HCEC 1CT (cell line): Measurements from ENCODE around the gene PSMC2.
A peak's percentile ranks its signal among the peaks of the same experiment; 100 is the strongest.
"Not testable (repeated sequence)": the region's sequence is repeated elsewhere in the genome, so short reads cannot be mapped to it uniquely, and the experiment has no call there.

Source experiments
- DNase-seq: peaks from one replicate; pipeline ENCODE4 v3.0.0-alpha.2; 2017

PSMC2 gene

DNA sequence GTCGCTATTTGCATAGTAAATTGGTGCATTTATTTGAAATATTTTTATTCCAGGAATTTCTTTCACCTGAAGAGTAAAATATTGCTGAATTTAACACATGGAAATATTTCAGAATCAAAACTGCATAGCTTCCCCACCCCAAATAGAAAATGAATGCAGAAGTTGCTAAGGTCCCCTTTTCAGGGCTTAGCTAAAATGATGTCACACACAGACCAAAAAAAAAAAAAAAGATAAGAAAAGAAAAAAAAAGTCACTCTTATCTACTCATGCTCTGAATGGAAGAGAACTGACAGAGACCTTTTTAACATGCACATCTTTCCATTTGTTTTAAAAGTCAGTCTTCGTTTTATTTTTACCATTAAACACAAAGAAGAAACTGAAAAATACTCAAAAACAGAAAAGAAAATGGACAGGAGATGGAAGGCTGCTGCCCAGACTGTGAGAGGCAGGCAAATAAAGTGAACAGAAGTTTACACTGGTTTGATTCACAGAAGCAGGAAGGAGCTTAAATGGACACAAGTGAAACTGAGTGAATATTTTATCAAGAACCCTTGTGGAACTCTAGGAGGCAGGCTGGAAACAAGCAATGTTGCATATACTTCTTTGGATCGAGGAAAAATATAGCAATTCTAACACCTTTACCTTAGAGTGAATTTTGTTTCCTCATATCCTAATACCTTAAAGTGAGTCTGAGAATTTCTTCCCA, 32.0 kb downstream of the PSMC2 start:
- DNase-seq, result no peak

DNA sequence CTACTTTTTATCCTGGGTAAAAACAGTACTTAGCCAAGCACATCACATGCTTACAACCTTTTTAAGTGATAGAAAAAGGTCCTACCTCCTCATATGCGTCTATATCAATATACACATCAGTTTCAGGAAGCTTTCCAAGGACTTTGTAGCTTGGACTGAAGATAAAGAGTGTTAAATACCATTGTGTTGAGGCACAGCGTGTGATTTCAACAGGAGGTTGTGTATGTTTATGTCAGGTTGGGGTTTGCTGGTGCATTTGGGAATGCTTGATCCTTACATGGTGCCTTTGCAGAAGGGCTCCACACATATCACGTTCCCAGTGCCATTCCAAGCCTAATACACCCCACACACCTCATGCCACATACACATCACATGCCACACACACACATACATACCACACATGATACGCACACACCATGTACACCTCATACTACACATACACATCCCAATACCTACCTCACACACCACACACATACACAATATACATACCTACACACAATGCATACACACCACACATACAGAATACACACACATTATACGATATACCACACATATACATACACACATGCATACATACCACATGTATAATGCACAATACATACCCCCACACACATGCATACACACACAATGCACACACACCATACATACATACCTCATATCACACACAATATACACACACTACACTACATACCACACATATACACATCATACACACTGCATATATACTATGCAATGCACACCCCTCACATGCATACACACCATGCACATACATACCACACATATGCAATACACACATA, 33.1 kb downstream of the PSMC2 start:
- DNase-seq, result no peak

- DNase-seq, result no peak
Measured at GRCh38 chr7:103381280-103382031, 34.0 kb downstream of the PSMC2 start.

DNA sequence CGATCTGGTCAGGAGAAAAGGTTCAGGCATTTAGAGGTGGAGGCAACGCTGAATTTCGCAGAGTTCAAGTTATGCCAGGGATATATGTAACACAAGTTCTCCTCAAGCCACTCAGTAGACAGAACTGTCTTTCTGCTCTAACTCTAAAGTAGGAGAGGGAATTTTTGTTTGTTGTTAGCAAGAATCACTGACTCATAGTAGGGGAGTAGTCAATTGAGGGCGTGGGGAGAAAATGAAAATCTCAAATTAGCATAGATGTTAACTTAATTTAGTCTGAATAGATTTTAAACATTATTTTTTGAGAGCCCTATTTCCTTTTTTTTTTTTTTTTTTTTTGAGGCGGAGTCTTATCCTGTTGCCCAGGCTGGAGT, 34.6 kb downstream of the PSMC2 start:
- DNase-seq, result no peak

DNA sequence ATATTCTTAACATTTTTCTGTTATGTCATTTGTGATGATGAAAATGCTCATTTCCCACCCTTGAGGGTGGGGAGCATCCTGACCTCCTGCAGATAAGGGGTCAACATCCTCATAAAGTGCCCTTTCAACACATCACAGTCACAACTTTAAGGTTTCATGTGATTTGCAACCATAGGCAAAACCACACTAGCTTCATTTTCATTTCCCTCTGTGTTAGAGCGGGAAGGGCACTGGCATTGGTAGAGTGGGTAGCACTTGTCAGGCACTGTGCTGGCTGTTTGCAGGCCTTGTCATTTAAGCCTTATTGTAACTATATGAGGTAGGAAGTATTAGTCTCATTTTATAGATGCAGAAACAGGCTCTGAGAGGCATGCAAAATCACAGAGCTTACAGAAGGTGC, 39.8 kb downstream of the PSMC2 start:
- no peak for DNase-seq

GRCh38 chr7:103388469-103389140, 41.2 kb downstream of the PSMC2 start:
- DNase-seq, result no peak

DNA sequence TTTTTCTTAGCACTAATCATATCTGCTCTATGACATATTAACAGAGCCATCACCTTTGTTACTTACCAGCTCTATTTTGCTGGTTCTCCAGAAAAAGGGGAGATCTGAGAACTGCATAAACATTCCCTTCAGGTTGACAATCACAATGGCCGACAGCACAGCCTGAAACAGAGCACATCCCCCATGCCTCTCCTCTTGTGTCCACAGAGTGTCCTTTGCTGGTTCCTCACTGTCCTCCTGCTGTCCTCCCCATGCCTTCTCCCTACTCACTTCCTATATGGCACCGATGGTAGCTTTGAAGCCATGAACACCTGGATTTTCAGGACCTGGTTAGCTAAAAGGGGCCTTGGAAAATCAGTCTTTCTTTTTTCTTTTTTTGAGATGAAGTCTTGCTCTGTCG, 41.8 kb downstream of the PSMC2 start:
- DNase-seq, result no peak

DNA sequence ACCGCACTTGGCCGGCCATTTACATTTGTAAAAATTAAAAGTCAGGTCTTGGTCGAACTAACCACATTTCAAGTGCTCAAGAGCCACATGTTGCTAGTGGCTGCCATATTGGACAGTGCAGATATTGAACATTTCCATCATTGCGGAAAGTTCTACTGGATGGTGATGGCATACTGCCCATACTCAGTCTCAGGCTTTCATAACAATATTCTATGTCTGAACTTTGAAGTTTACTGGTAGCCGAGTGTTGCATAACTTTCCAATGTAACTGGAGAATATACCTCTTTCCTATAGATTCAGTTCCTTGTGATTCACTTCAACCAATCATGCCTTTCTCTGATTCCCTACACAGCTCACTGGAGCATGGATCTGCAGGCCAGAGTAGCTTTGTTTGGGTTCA, 43.7 kb downstream of the PSMC2 start:
- DNase-seq, result no peak

GRCh38 chr7:103391976-103392375, 44.5 kb downstream of the PSMC2 start:
- DNase-seq, result peak; percentile 4

DNA sequence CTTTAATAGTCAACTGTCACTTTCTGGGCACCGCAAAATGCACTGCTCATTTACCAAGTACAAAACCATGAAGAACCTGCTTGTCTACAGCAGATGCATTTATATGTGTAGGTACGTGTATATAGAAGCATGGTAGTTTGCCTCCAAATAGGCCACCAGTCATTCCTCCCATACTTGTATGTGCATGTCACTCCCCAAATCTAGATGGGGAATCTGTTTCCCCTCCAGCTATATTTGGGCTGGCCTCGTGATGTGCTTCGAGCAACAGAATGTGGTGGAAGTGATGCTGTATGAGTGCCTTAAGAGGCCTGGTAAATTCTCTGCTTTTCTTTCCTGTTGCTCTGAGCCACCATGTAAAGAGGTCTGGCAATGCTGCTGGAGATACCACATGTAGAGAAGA, 47.1 kb downstream of the PSMC2 start:
- no peak for DNase-seq

DNA sequence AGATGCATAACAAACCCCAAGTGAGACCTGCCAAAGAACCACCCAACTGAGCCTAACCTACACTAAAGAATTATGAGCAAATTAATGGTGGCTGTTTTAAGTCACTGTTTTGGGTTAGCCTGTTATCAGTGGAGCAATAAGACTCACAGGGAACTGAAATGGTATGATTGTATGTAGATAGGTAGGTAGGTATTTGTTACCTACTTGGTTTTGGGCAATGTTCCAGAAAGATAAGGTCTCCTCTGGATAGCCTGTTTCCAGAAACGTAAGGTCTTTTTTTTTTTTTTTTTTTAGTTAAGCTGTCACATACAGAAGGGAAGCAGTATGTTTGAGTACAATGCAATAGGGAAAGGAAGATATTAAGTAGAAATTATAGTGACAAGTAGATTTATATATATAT, 47.6 kb downstream of the PSMC2 start:
- DNase-seq, result no peak

DNA sequence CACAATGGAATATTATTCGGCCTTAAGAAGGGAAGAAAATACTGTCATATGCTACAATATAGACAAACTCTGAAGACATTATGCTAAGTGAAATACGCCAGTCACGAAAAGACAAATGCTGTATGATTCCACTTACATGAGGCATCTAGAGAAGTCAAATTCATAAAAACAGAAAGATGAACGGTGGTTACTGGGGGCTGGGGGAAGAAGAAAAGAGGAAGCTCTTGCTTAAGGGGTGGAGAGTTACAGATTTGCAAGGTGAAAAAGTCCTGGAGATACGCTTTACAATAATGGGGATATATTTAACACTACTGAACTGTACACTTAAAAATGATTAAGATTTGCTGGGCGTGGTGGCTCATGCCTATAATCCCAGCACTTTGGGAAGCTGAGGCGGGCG, 49.0 kb downstream of the PSMC2 start:
- DNase-seq, result no peak

DNA sequence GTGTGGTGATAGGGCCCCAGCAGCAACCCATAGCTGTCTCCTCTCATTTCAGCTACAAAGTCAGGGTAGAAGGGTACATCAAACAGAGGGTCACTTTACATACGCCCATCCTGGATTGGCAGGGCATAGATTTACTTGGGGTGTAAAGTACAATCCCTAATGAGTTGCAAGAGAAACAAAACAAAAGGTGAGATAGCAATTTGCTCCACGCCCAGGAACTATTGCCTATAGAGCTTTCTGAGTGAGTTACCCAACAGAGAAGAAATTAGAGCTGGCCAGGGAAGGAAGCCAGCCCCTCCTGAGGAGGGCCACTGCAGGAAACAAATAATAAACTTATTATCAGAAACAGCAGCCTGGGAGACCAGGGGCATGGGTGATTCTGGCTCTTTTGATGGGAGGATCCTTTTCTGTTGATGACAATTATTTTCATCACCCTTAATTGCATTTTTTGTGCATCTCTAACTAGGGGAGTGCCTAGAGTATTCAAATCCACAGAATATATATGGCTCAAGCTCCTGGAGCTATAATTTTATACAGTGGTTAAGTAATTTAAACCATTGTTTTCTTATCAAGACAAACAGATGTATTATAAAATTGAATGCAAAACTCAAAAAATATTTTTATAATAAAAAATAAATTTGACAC, 51.2 kb downstream of the PSMC2 start:
- no peak for DNase-seq

DNA sequence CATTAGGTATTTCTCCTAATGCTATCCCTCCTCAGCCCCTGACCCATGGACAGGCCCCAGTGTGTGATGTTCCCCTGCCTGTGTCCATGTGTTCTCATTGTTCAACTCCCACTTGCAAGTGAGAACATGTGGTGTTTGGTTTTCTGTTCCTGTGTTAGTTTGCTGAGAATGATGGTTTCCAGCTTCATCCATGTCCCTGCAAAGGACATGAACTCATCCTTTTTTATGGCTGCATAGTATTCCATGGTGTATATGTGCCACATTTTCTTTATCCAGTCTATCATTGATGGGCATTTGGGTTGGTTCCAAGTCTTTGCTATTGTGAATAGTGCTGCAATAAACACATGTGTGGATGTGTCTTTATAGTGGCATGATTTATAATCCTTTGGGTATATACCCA, 52.2 kb downstream of the PSMC2 start:
- DNase-seq, result not testable (repeated sequence)

- DNase-seq, result not testable (repeated sequence)
Measured at GRCh38 chr7:103405789-103406613, 58.6 kb downstream of the PSMC2 start.

- no peak for DNase-seq
Measured at GRCh38 chr7:103412151-103412550, 64.7 kb downstream of the PSMC2 start.

DNA sequence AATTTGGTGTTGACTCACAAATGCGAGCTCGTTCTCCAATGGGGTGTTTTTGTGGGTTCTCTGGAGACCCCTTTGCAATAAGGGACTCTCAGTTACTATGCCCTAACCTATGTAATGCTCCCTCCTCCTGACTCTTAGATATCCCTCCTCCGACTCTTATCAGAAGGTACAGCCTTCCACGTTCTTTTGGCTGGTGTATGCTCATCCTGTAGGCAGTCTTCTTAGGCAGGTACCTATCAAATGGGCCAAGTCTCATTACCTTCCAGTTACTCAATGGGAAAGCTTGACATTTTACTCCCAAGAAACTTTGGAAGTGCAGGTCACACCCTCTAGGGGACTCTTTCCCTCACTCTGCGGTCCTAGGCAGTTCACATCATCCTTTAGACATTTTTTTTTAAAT, 66.0 kb downstream of the PSMC2 start:
- DNase-seq, result no peak

- DNase-seq, result no peak
Measured at GRCh38 chr7:103418241-103418640, 70.8 kb downstream of the PSMC2 start.
